SK-N-SH (cell line): ENCODE measurements around the gene SYNJ2. TPM values are rescaled to one million over a fixed set of nuclear protein-coding genes. Genes with fewer than 3 reads are reported as not detected.

Source experiments
- CTCF ChIA-PET: fragments of 300-600, 350-600 bp; formaldehyde crosslinking; extraction: SDS; loops from one replicate; lab custom pipeline; 2021; lab: Yijun Ruan, JAX
- POLR2A ChIA-PET: fragments of 350-600 bp; sonication (Branson Sonifier 250); formaldehyde crosslinking; extraction: SDS; loops from one replicate; lab custom pipeline; 2020; ENCODE audit warnings: antibody characterized with exemption, inconsistent platforms; lab: Yijun Ruan, JAX
- DNase-seq: peaks from one replicate; pipeline ENCODE4 v3.0.0; 2012
- H2AFZ ChIP-seq: fragments of 200-600 bp; sonication (generic); 2 replicates; pipeline ENCODE4 v1.8.1; 2016; ENCODE audit warnings: antibody characterized with exemption, mild to moderate bottlenecking, low read depth
- H3F3A ChIP-seq: fragments of 200-600 bp; sonication (generic); replicated peaks from 2 replicates; pipeline ENCODE3; 2016; ENCODE audit warnings: antibody characterized with exemption, mild to moderate bottlenecking; ENCODE audit not compliant: insufficient read depth
- H3K27ac ChIP-seq, 2 experiments: fragments of 200-500 bp in 1 of 2; fragments of 200-600 bp in 1 of 2; sonication (Bioruptor generic) in 1 of 2; sonication (generic), shearing (Covaris generic) in 1 of 2; 2 replicates each; pipeline versions ENCODE4 v1.5.1 to v1.6.1; 2014 to 2016; ENCODE audit warnings: low read depth in 2 of 2, inconsistent platforms in 1 of 2, low read length in 1 of 2, mild to moderate bottlenecking in 1 of 2, mixed read lengths in 1 of 2
- H3K27me3 ChIP-seq: fragments of 200-600 bp; sonication (generic), shearing (Covaris generic); 2 replicates; pipeline ENCODE4 v1.6.1; 2016; ENCODE audit warnings: mixed run types; ENCODE audit not compliant: insufficient read depth
- H3K36me3 ChIP-seq, 2 experiments: fragments of 200-500 bp in 1 of 2; fragments of 200-600 bp in 1 of 2; sonication (Bioruptor generic) in 1 of 2; sonication (generic) in 1 of 2; replicated peaks in 1 of 2; 2 replicates each; pipeline versions ENCODE3 to v1.5.1; 2014 to 2016; ENCODE audit warnings: low read length in 1 of 2, mild to moderate bottlenecking in 1 of 2; ENCODE audit not compliant: insufficient read depth in 2 of 2, control insufficient read depth in 1 of 2
- H3K4me1 ChIP-seq, 2 experiments: fragments of 200-500 bp in 1 of 2; fragments of 200-600 bp in 1 of 2; sonication (Bioruptor generic) in 1 of 2; sonication (generic), shearing (Covaris generic) in 1 of 2; 2 replicates each; pipeline versions ENCODE4 v1.5.1 to v1.6.1; 2014 to 2016; ENCODE audit warnings: low read depth in 1 of 2, low read length in 1 of 2, mixed run types in 1 of 2; ENCODE audit not compliant: insufficient read depth in 2 of 2, control insufficient read depth in 1 of 2
- H3K4me2 ChIP-seq: fragments of 200-600 bp; sonication (generic), shearing (Covaris generic); 2 replicates; pipeline ENCODE4 v1.6.1; 2017; ENCODE audit warnings: mixed run types
- H3K4me3 ChIP-seq, 2 experiments: fragments of 200-500 bp in 1 of 2; fragments of 200-600 bp in 1 of 2; sonication (Bioruptor generic) in 1 of 2; sonication (generic), shearing (Covaris generic) in 1 of 2; 2 replicates each; pipeline versions ENCODE4 v1.5.1 to v1.8.1; 2014 to 2016; ENCODE audit warnings: low read depth in 2 of 2, inconsistent platforms in 1 of 2, low read length in 1 of 2, mild to moderate bottlenecking in 1 of 2, mixed read lengths in 1 of 2, moderate library complexity in 1 of 2
- H3K79me2 ChIP-seq: fragments of 200-600 bp; sonication (generic); 2 replicates; pipeline ENCODE4 v1.8.1; 2017; ENCODE audit warnings: mild to moderate bottlenecking; ENCODE audit not compliant: insufficient read depth
- H3K9ac ChIP-seq: fragments of 200-600 bp; sonication (generic); 2 replicates; pipeline ENCODE4 v1.6.1; 2017; ENCODE audit warnings: mixed run types
- H3K9me2 ChIP-seq: fragments of 200-600 bp; sonication (generic); 2 replicates; pipeline ENCODE4 v1.6.1; 2017; ENCODE audit warnings: mixed run types
- H3K9me3 ChIP-seq: fragments of 200-600 bp; sonication (generic); 2 replicates; pipeline ENCODE4 v1.6.1; 2017; ENCODE audit warnings: mixed run types, mild to moderate bottlenecking, moderate library complexity
- H4K20me1 ChIP-seq: fragments of 200-600 bp; sonication (generic); 2 replicates; pipeline ENCODE4 v1.6.1; 2017; ENCODE audit warnings: mild to moderate bottlenecking, mixed run types; ENCODE audit not compliant: insufficient read depth
- ELF1 ChIP-seq: IDR thresholded peaks from 2 replicates; pipeline ENCODE4 v1.4.0; 2012
- EZH2phosphoT487 ChIP-seq: fragments of 200-600 bp; sonication (generic); IDR thresholded peaks from 2 replicates; pipeline ENCODE4 v1.6.1; 2017; ENCODE audit warnings: low read depth, mixed run types, mild to moderate bottlenecking, antibody characterized with exemption, moderate library complexity, borderline replicate concordance
- MAX ChIP-seq: IDR thresholded peaks from 2 replicates; pipeline ENCODE4 v1.4.0; 2012; ENCODE audit warnings: low read depth
- REST ChIP-seq: IDR thresholded peaks from 2 replicates; pipeline ENCODE4 v1.6.1; 2012; ENCODE audit warnings: mild to moderate bottlenecking, low read depth, low read length, moderate library complexity
- RFX5 ChIP-seq: IDR thresholded peaks from 2 replicates; pipeline ENCODE4 v1.6.1; 2012; ENCODE audit warnings: mild to moderate bottlenecking, improper control_type of control experiment, low read length
- SMC3 ChIP-seq: IDR thresholded peaks from 2 replicates; pipeline ENCODE4 v1.6.1; 2012; ENCODE audit warnings: low read depth, low read length, improper control_type of control experiment
- TAF1 ChIP-seq: IDR thresholded peaks from 2 replicates; pipeline ENCODE4 v1.6.1; 2012; ENCODE audit warnings: low read depth, mild to moderate bottlenecking, low read length, moderate library complexity, borderline replicate concordance
- TCF12 ChIP-seq: IDR thresholded peaks from 2 replicates; pipeline ENCODE4 v1.4.0; 2012
- ZBTB33 ChIP-seq: IDR thresholded peaks from 2 replicates; pipeline ENCODE4 v1.4.0; 2012; ENCODE audit warnings: low read depth, borderline replicate concordance
- WGBS: methylation state at CpG from one replicate; pipeline ENCODE4 v1.1.6; 2017; ENCODE audit warnings: low lambda C conversion rate; 5-methylcytosine and 5-hydroxymethylcytosine counted together
- polyA plus RNA-seq, 3 experiments: library from polyadenylated mRNA; depleted of rRNA; stranded (reverse); fragments of >200 nt; gene quantifications; 2 replicates each; pipeline ENCODE4 v1.2.3, GENCODE V29; 2012

SYNJ2 gene
- polyA plus RNA-seq, 1 of the 3 experiments (the other 2 are of a cell fraction), result 40.0 TPM

GRCh38 chr6:158057213-158057987 is 75.7 kb downstream of the SYNJ2 start (continued):
- TF ChIP-seq REST, result no peak
- TF ChIP-seq MAX, result peak; percentile 96

- peaks cover 35% of the 10 kb centered on the region for H3K79me2 ChIP-seq
- DNase-seq, result no peak
- 61% methylated on average over 1 of the region's 1 CpG for WGBS
These were observed 76.5 kb downstream of the SYNJ2 start for GRCh38 chr6:158058171-158058651.

More at GRCh38 chr6:158058171-158058651, 76.5 kb downstream of the SYNJ2 start:
- peak overlapping the region; percentile 83 for H3K9ac ChIP-seq
- TF ChIP-seq ZBTB33, result no peak
- no peak for TF ChIP-seq SMC3
- no peak for TF ChIP-seq EZH2phosphoT487
- TF ChIP-seq MAX, result no peak
- no peak for TF ChIP-seq TCF12
- TF ChIP-seq RFX5, result no peak
- no peak for TF ChIP-seq TAF1
- TF ChIP-seq ELF1, result no peak
- CTCF ChIA-PET, result interaction anchor here (0.7 to 5.6 kb wide), 3 partner anchors 12 to 792 kb away, joined by 3 to 29 read pairs (median 3); no protein-coding TSS in a partner anchor
- H3K27me3 ChIP-seq, result no peaks in the 10 kb centered on the region
- no peak overlapping the region for H2AFZ ChIP-seq
- POLR2A ChIA-PET, result interaction anchor here (0.5 to 0.9 kb wide), 2 partner anchors 16 to 122 kb away, joined by 3 read pairs; no protein-coding TSS in a partner anchor
- H3K4me3 ChIP-seq, result no peak overlapping the region
- no peaks in the 10 kb centered on the region for H3K9me2 ChIP-seq
- no peaks in the 10 kb centered on the region for H3K9me3 ChIP-seq
- H3K4me1 ChIP-seq, result peaks cover 14 to 39% of the 10 kb centered on the region in 2 experiments; a peak in 3 of 4 replicates
- H3K27ac ChIP-seq, result peak overlapping the region in 1 of 2 experiments; percentile 99; a peak in 2 of 4 replicates
- peaks cover 60% of the 10 kb centered on the region for H3F3A ChIP-seq
- H3K36me3 ChIP-seq, result peaks cover 9 to 54% of the 10 kb centered on the region in 2 experiments
- no peaks in the 10 kb centered on the region for H4K20me1 ChIP-seq
- H3K4me2 ChIP-seq, result no peak overlapping the region
